Skeletal muscle cell (primary cell): ENCODE data around the gene MCL1.
A peak's percentile ranks its signal among the peaks of the same experiment; 100 is the strongest.

Experiments used
- DNase-seq: peaks from one replicate; pipeline ENCODE4 v3.0.0-alpha.2; 2010; ENCODE audit warnings: low read depth
- H3K4me3 ChIP-seq: 2 replicates; pipeline ENCODE4 v1.5.1; 2011; ENCODE audit warnings: low read depth, mild to moderate bottlenecking, control low read depth, low read length, moderate library complexity

MCL1 gene

GRCh38 chr1:150560011-150560438 lies 19.4 kb downstream of the MCL1 start:
- no peak overlapping the region for H3K4me3 ChIP-seq
- DNase-seq: no peak

DNA sequence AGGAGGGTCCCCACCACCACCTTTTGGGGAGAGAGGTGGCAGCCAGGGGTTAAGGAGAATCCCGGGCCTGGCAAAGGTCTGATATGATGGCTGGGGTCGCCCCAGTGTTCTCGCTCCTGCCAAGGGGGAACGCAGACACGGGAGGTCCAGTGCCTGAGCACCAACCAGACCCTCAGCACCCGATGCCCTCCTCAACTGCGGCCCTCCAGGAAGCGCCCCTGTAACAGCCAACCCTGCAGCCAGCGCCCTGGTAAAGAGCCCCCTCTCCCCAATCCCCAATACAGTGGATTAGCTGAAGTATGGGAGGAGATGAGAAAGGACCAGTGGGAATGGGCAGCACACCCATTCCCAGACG lies 19.8 kb downstream of the MCL1 start:
- no peak for DNase-seq

DNA sequence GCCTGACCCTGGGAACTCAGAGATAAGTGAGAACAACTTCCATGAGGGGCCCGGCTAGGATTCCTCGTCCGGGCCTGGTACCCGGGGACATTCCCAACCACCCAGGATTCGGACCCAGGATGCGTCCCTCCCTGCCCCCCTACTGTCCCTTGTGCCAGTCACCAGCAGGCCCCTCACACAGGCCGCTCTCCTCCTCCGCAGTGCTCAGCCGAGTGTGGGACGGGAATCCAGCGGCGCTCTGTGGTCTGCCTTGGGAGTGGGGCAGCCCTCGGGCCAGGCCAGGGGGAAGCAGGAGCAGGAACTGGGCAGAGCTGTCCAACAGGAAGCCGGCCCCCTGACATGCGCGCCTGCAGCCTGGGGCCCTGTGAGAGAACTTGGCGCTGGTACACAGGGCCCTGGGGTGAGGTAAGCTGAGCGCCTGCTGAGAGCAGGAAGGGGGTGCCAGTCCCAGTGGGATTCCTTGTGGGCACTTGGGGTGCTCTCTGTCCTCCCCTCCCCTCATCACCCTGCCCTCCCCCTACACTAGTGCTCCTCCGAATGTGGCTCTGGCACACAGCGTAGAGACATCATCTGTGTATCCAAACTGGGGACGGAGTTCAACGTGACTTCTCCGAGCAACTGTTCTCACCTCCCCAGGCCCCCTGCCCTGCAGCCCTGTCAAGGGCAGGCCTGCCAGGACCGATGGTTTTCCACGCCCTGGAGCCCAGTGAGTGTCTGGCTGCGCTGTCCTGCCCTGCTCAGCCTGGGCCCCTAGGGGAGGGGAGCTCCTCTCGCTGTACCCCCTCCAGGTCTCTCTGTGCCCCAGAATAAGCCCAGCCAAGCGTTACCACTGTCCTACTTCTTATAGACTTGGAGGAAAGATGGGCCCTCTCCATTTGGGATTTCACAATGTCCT lies 20.4 kb downstream of the MCL1 start:
- no peak overlapping the region for H3K4me3 ChIP-seq
- no peak for DNase-seq

More for the DNA sequence above, 19.8 kb downstream of the MCL1 start:
- no peak overlapping the region for H3K4me3 ChIP-seq

DNA sequence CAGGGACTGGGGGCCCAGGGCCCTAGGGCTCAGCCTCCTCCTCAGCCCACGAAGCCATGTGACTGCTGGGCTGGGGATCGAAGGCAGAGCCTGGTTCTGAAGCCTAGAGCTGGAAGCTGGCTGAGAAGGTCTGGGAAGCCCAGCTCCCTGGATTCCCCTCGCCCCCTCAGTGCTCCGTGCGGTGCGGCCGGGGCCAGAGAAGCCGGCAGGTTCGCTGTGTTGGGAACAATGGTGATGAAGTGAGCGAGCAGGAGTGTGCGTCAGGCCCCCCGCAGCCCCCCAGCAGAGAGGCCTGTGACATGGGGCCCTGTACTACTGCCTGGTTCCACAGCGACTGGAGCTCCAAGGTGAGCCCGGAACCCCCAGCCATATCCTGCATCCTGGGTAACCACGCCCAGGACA lies 21.1 kb downstream of the MCL1 start:
- DNase-seq: no peak
- H3K4me3 ChIP-seq: no peak overlapping the region

GRCh38 chr1:150557813-150558212 lies 21.6 kb downstream of the MCL1 start:
- no peak for DNase-seq

DNA sequence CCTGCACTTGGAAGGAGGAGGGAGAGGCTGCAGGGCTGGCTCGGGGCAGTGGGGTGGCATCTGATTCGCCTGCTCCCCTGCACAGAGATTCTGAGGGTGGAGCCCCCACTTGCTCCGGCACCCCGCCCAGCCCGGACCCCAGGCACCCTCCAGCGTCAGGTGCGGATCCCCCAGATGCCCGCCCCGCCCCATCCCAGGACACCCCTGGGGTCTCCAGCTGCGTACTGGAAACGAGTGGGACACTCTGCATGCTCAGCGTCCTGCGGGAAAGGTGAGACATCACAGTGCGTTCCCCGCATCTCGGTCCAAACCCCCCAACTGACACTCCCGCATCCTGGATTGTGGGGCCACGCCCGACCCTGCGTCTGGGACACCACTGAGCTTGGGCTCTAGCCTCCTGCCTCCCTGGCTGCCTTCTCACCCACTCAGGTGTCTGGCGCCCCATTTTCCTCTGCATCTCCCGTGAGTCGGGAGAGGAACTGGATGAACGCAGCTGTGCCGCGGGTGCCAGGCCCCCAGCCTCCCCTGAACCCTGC lies 22.3 kb downstream of the MCL1 start:
- no peak overlapping the region for H3K4me3 ChIP-seq
- no peak for DNase-seq

More at GRCh38 chr1:150557813-150558212, 21.6 kb downstream of the MCL1 start:
- H3K4me3 ChIP-seq: no peak overlapping the region

DNA sequence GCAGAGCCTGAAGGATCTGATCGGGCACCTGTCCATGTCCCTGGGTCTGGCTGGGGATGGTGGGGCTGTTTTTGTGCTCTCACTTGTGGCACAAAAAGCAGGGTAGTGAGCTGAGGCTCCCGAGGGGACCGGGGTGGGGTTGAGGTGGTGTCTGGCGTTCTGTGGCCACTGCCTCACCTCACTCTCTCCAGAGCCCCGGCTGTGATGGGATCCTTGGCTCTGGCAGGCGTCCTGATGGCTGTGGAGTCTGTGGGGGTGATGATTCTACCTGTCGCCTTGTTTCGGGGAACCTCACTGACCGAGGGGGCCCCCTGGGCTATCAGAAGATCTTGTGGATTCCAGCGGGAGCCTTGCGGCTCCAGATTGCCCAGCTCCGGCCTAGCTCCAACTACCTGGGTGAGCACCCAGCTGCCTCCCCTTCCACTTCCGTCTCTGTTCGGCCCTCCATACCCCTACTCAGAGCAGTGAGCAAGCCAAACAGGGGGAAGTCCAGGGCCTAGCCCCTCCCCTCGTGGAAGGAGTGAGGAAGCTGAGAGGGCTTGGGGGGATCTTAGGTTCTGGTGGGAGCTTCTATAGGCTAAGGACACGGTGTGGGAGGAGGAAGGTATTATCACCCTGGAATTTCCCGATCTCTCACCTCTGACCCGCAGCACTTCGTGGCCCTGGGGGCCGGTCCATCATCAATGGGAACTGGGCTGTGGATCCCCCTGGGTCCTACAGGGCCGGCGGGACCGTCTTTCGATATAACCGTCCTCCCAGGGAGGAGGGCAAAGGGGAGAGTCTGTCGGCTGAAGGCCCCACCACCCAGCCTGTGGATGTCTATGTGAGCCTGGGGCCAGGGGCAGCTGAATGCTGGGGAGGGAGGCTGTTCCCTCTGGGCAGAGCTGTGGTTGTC lies 23.2 kb downstream of the MCL1 start:
- H3K4me3 ChIP-seq: no peak overlapping the region
- DNase-seq: no peak

GRCh38 chr1:150555198-150555970 lies 24.0 kb downstream of the MCL1 start:
- no peak overlapping the region for H3K4me3 ChIP-seq
- no peak for DNase-seq

DNA sequence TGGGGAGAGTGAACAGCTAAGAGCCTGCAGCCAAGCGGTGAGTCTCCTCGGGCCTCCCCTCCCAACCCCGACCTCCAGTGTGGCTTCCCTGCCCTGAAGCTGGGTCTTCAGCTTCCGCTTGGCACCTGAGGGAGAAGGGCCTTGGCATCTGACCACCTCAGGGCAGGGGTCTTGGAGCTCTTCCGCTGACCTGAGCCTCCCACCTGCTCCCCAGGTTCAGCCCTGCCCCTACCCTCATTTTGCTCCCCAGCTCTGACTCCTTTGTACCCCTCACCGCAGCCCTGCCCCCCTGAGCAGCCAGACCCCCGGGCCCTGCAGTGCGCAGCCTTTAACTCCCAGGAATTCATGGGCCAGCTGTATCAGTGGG lies 25.3 kb downstream of the MCL1 start:
- DNase-seq: no peak
- no peak overlapping the region for H3K4me3 ChIP-seq

- H3K4me3 ChIP-seq: no peak overlapping the region
- no peak for DNase-seq
These were observed 25.9 kb downstream of the MCL1 start for GRCh38 chr1:150553392-150554085.

- DNase-seq: no peak
- no peak overlapping the region for H3K4me3 ChIP-seq
These were observed 26.5 kb downstream of the MCL1 start for GRCh38 chr1:150552911-150553289.

DNA sequence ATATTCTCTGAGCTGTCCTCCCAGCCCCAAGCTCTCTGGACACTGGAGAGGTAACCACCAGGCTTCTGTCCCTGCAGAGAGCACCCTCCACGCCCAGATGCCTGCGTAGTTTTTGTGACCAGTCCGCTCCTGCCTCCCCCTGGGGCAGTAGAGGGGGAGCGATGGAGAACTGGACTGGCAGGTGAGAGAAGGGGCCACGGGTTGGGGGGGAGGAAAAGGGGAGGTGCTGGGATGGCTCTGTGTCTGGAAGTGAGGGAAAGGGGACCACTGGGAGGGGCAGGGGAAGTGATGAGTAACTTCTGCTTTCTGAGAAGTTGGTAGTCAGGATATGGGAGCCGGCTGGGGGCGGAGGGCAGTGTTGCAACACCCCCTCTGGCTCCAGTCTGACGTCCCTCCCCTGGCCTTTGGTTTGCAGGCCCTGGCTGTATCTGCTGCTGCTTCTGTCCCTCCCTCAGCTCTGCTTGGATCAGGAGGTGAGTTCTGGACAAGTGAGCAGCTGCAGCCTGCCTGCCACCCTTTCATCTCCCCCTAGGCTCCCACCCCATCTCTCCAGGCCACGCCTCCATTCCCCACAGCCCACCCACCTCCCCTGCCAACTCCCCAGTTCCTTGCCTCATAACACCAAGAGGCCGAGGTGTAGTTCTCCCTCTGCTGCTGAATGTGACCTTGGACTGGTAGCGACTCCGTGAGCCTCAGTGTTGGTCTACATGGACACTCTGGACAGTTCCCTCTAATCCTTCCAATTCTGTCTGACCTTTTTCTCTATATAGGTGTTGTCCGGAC lies 27.1 kb downstream of the MCL1 start:
- no peak overlapping the region for H3K4me3 ChIP-seq
- peak; percentile 93 for DNase-seq

DNA sequence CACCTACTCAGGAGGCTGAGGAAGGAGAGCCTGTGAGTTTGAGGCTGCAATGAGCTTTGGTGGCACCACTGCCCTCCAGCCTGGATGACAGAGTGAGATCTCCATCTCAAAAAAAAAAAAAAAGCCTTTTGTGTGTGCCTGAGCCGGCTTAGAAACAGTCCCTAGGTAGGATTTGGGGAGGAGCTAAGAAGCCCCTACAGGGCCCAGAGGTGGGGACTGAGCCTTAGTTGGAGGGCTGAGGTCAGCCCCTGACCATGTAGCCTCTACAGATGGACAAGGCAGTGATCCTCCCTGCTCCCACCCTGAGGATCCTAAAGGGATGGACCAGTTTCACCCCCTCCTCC lies 27.7 kb downstream of the MCL1 start:
- DNase-seq: no peak
- H3K4me3 ChIP-seq: no peak overlapping the region

- no peak for DNase-seq
- H3K4me3 ChIP-seq: no peak overlapping the region
These were observed 28.2 kb downstream of the MCL1 start for GRCh38 chr1:150551051-150551783.

- no peak for DNase-seq
- H3K4me3 ChIP-seq: peak overlapping the region; percentile 56
These were observed 29.0 kb downstream of the MCL1 start for GRCh38 chr1:150550222-150551050.

DNA sequence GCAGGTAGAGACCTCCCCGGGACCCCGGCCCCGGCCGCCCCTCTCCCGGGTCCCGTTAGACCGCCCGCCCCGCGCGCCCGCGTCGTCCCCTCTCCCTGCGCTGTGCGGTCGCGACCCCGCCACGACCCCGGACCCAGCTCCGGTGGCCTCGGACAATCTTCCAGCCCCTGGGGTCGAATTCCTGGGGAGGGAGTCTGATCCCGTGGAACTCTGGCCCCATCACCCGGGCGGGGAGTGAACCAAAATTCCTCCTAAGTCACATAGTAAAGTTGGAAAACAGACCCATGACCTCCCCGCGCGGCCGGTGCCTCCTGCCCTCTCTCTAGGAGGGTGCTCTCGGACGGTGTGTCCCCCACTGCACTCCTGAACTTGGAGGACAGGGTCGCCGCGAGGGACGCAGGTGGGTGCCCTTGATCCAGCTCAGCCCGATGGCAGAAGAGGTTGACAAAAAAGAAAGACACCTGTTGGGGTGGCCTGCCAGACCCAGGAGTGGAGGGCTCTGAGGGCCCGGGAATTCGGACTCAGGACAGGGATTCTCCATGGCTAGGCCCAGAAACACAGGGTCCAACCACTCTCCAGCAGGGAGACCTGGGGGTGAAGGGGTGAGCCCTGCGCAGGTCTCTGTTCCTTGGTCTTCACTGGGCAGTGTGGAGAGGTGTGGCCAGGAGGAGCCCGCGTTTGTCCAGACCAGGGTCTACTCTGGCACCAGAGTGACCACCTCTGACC lies 29.8 kb downstream of the MCL1 start:
- peak overlapping the region; percentile 56 for H3K4me3 ChIP-seq
- DNase-seq: no peak
